H9 (cell line): Measurements from ENCODE around the gene RRBP1. TPM values are rescaled to one million over a fixed set of nuclear protein-coding genes. Genes with fewer than 3 reads are reported as not detected.

Experiments used
- DNase-seq: peaks from one replicate; pipeline ENCODE4 v3.0.0-alpha.2; 2017
- H2AFZ ChIP-seq: one replicate; pipeline ENCODE4 v1.6.1; 2013; ENCODE audit warnings: mild to moderate bottlenecking, low read length, control low read depth, moderate library complexity
- H2AK5ac ChIP-seq: 2 replicates; pipeline ENCODE4 v1.6.1; 2013; ENCODE audit warnings: low read length, control low read depth, mixed read lengths; ENCODE audit not compliant: insufficient read length
- H2BK120ac ChIP-seq: one replicate; pipeline ENCODE4 v1.6.1; 2013; ENCODE audit warnings: low read depth, mild to moderate bottlenecking, low read length, control low read depth, inconsistent platforms; ENCODE audit not compliant: poor library complexity, severe bottlenecking
- H2BK12ac ChIP-seq: 2 replicates; pipeline ENCODE4 v1.6.1; 2013; ENCODE audit warnings: low read length, control low read depth, mixed read lengths, low read depth; ENCODE audit not compliant: insufficient read length
- H2BK15ac ChIP-seq: 2 replicates; pipeline ENCODE4 v1.6.1; 2013; ENCODE audit warnings: low read depth, low read length, control low read depth
- H2BK20ac ChIP-seq: one replicate; pipeline ENCODE4 v1.6.1; 2013; ENCODE audit warnings: low read depth, mild to moderate bottlenecking, low read length, control low read depth, inconsistent platforms; ENCODE audit not compliant: poor library complexity, severe bottlenecking
- H2BK5ac ChIP-seq: 2 replicates; pipeline ENCODE4 v1.6.1; 2013; ENCODE audit warnings: low read length, control low read depth, mixed read lengths; ENCODE audit not compliant: insufficient read length
- H3K14ac ChIP-seq: 2 replicates; pipeline ENCODE4 v1.6.1; 2013; ENCODE audit warnings: low read length, control low read depth; ENCODE audit not compliant: insufficient read depth
- H3K18ac ChIP-seq: 2 replicates; pipeline ENCODE4 v1.6.1; 2013; ENCODE audit warnings: low read depth, mild to moderate bottlenecking, mixed read lengths, low read length, control low read depth; ENCODE audit not compliant: insufficient read length
- H3K23ac ChIP-seq: 2 replicates; pipeline ENCODE4 v1.6.1; 2013; ENCODE audit warnings: low read length, control low read depth, mixed read lengths, low read depth; ENCODE audit not compliant: insufficient read length
- H3K23me2 ChIP-seq: 2 replicates; pipeline ENCODE4 v1.6.1; 2013; ENCODE audit warnings: low read depth, mild to moderate bottlenecking, mixed read lengths, low read length, control low read depth; ENCODE audit not compliant: insufficient read length, poor library complexity, severe bottlenecking
- H3K27ac ChIP-seq: 2 replicates; pipeline ENCODE4 v1.5.1; 2013; ENCODE audit warnings: low read length, control low read depth, mixed read lengths, low read depth; ENCODE audit not compliant: insufficient read length
- H3K27me3 ChIP-seq: 2 replicates; pipeline ENCODE4 v1.6.1; 2013; ENCODE audit warnings: low read length, control low read depth, inconsistent platforms; ENCODE audit not compliant: insufficient read depth
- H3K4ac ChIP-seq: 2 replicates; pipeline ENCODE4 v1.6.1; 2013; ENCODE audit warnings: low read depth, mild to moderate bottlenecking, control low read depth, inconsistent platforms, low read length, moderate library complexity
- H3K4me1 ChIP-seq: 2 replicates; pipeline ENCODE4 v1.6.1; 2013; ENCODE audit warnings: low read length, control low read depth, inconsistent platforms; ENCODE audit not compliant: insufficient read depth
- H3K4me2 ChIP-seq: 2 replicates; pipeline ENCODE4 v1.6.1; 2013; ENCODE audit warnings: low read length, control low read depth, mixed read lengths; ENCODE audit not compliant: insufficient read length, insufficient read depth
- H3K56ac ChIP-seq: 2 replicates; pipeline ENCODE4 v1.6.1; 2013; ENCODE audit warnings: low read depth, mild to moderate bottlenecking, mixed read lengths, low read length, control low read depth; ENCODE audit not compliant: insufficient read length
- H3K79me1 ChIP-seq: 2 replicates; pipeline ENCODE4 v1.6.1; 2013; ENCODE audit warnings: low read depth, mild to moderate bottlenecking, moderate library complexity, low read length, control low read depth, inconsistent platforms; ENCODE audit not compliant: insufficient read depth, poor library complexity, severe bottlenecking
- H3K79me2 ChIP-seq: 2 replicates; pipeline ENCODE4 v1.6.1; 2013; ENCODE audit warnings: low read length, control low read depth, inconsistent platforms; ENCODE audit not compliant: insufficient read depth
- H3K9ac ChIP-seq: 2 replicates; pipeline ENCODE4 v1.6.1; 2013; ENCODE audit warnings: low read length, control low read depth, mixed read lengths; ENCODE audit not compliant: insufficient read length; ENCODE audit errors: extremely low read depth
- H3K9me3 ChIP-seq: one replicate; pipeline ENCODE4 v1.6.1; 2013; ENCODE audit warnings: low read depth, low read length, inconsistent platforms; ENCODE audit not compliant: control insufficient read depth
- H3T11ph ChIP-seq: one replicate; pipeline ENCODE4 v1.6.1; 2013; ENCODE audit warnings: mild to moderate bottlenecking, low read length, control low read depth, inconsistent platforms
- H4K20me1 ChIP-seq: one replicate; pipeline ENCODE4 v1.6.1; 2013; ENCODE audit not compliant: control insufficient read depth, insufficient read length, insufficient read depth
- H4K5ac ChIP-seq: 2 replicates; pipeline ENCODE4 v1.6.1; 2013; ENCODE audit warnings: low read depth, mild to moderate bottlenecking, mixed read lengths, low read length, control low read depth; ENCODE audit not compliant: insufficient read length
- H4K8ac ChIP-seq: replicated peaks from 2 replicates; pipeline ENCODE4 v1.6.1; 2013; ENCODE audit warnings: low read length, control low read depth, mixed read lengths, low read depth; ENCODE audit not compliant: insufficient read length
- H4K91ac ChIP-seq: 2 replicates; pipeline ENCODE4 v1.6.1; 2013; ENCODE audit warnings: low read depth, mild to moderate bottlenecking, moderate library complexity, mixed read lengths, low read length, control low read depth; ENCODE audit not compliant: insufficient read length
- H3K27ac Mint-ChIP-seq, 3 experiments: 2 replicates in 2 of 3; 3 replicates in 1 of 3; pipeline ENCODE4 v1.8.0; 2020 to 2021; ENCODE audit warnings: mixed read lengths in 3 of 3, mild to moderate bottlenecking in 1 of 3, moderate library complexity in 1 of 3
- H3K27me3 Mint-ChIP-seq: 2 replicates; pipeline ENCODE4 v1.8.0; 2021; ENCODE audit warnings: low read depth, mild to moderate bottlenecking, moderate library complexity, mixed read lengths
- H3K36me3 Mint-ChIP-seq, 3 experiments: 2 replicates in 2 of 3; 3 replicates in 1 of 3; pipeline ENCODE4 v1.8.0; 2020 to 2021; ENCODE audit warnings: low read depth in 3 of 3, mixed read lengths in 3 of 3; ENCODE audit not compliant: insufficient read depth in 1 of 3
- H3K4me1 Mint-ChIP-seq, 2 experiments: 2 replicates each; pipeline ENCODE4 v1.8.0; 2020; ENCODE audit warnings: mixed read lengths in 2 of 2
- H3K4me3 Mint-ChIP-seq, 2 experiments: 2 replicates in 1 of 2; 3 replicates in 1 of 2; pipeline ENCODE4 v1.8.0; 2020 to 2021; ENCODE audit warnings: mild to moderate bottlenecking in 2 of 2, mixed read lengths in 2 of 2, moderate library complexity in 1 of 2
- H3K9me3 Mint-ChIP-seq, 2 experiments: 2 replicates in 1 of 2; 3 replicates in 1 of 2; pipeline ENCODE4 v1.8.0; 2020; ENCODE audit warnings: mild to moderate bottlenecking in 2 of 2, mixed read lengths in 2 of 2, moderate library complexity in 1 of 2
- WGBS: extraction: QIAGEN DNeasy Blood & Tissue Kit; methylation state at CpG from one replicate; pipeline ENCODE4 v1.1.7; 2013; ENCODE audit warnings: missing lambda C conversion rate, low lambda C conversion rate, mixed read lengths; ENCODE audit not compliant: insufficient read length; ENCODE audit errors: extremely low coverage; 5-methylcytosine and 5-hydroxymethylcytosine counted together
- total RNA-seq: library from RNA; stranded (reverse); gene quantifications from 2 replicates; pipeline ENCODE4 v1.2.1, GENCODE V29; 2021
- TF ChIP-seq, protein P1 (sequence below): fragments of 200-600 bp; sonication (generic); conservative IDR thresholded peaks from 3 replicates; pipeline ENCODE4 v1.8.0; 2021; ENCODE audit warnings: antibody characterized with exemption, mild to moderate bottlenecking

RRBP1 gene
- total RNA-seq, 1 experiment from 2014 or later = 97.8 TPM

DNA sequence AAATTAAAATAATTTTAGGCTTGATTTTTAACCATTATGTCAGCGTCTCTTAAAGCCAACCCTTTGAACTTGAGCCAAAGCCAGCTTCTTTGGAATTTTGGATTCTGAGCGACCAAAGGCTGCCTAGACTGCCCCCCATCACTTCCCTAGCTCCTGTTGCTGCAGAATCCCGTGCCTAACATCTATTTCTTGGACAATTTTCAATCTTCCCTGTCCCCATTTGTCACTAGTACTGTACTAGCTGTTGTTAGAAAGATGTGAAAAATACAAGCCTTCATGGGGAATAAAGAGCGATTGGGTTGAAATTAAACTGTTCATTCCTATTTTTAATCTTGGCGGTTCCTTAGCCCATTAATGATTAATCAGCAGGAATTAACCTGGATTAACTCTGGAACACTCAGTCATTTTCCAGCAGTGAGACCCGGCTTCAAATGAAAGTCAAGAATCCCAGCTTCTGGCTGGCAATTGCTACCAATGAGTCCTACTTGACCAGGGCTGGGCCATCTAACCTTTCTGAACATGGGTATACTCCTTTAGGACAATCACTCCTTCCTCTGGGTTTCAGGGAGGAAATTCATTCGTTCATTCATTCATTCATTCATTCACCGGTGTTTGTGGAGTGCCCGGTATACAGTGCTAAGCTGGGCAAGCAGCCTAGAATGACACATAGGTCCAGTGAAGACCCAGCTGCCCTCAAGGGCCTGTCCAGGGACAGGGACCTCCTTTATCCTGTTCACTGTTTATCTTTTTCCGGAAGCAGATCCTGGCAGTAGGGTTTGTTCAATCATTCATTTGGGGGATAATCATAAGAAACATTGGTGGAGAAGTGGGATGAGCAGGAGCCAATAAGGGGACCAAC, 1.4 kb upstream of the RRBP1 start:
- peaks cover 10 to 13% (median 12%) of the 10 kb centered on the region in 3 experiments for H3K36me3 Mint-ChIP-seq
- no CpG with 5 or more reads among the region's 10 CpGs for WGBS
- Histone ChIP-seq H2AFZ (no peak overlapping the region), H3K4me2 (peak overlapping the region; percentile 49), H3K18ac (no peak overlapping the region), H3K79me2 (peaks cover 10% of the 10 kb centered on the region), H4K5ac (no peak overlapping the region), H2AK5ac (no peak overlapping the region), H4K8ac (no peak overlapping the region), H2BK15ac (no peak overlapping the region), H3K9me3 (no peaks in the 10 kb centered on the region), H4K20me1 (no peaks in the 10 kb centered on the region), H3K23ac (no peak overlapping the region), H4K91ac (no peak overlapping the region), H3K4ac (no peak overlapping the region), H3K27ac (no peak overlapping the region), H3K56ac (no peak overlapping the region), H3K27me3 (no peaks in the 10 kb centered on the region), H3K14ac (no peak overlapping the region), H3T11ph (no peak overlapping the region), H3K9ac (no peak overlapping the region), H2BK20ac (no peak overlapping the region), H2BK5ac (no peak overlapping the region), H3K79me1 (peaks cover 3% of the 10 kb centered on the region), H2BK120ac (no peak overlapping the region), H3K4me1 (peaks cover 6% of the 10 kb centered on the region; the same call in 1 of the 2 replicates), H3K23me2 (peaks cover 9% of the 10 kb centered on the region), H2BK12ac (no peak overlapping the region)
- no peak for DNase-seq
- peaks cover 23 to 33% of the 10 kb centered on the region in 2 experiments for H3K4me1 Mint-ChIP-seq
- peak overlapping the region in 1 of 3 experiments; percentile 26; a peak in 1 of 7 replicates for H3K27ac Mint-ChIP-seq
- TF ChIP-seq, protein P1, sequence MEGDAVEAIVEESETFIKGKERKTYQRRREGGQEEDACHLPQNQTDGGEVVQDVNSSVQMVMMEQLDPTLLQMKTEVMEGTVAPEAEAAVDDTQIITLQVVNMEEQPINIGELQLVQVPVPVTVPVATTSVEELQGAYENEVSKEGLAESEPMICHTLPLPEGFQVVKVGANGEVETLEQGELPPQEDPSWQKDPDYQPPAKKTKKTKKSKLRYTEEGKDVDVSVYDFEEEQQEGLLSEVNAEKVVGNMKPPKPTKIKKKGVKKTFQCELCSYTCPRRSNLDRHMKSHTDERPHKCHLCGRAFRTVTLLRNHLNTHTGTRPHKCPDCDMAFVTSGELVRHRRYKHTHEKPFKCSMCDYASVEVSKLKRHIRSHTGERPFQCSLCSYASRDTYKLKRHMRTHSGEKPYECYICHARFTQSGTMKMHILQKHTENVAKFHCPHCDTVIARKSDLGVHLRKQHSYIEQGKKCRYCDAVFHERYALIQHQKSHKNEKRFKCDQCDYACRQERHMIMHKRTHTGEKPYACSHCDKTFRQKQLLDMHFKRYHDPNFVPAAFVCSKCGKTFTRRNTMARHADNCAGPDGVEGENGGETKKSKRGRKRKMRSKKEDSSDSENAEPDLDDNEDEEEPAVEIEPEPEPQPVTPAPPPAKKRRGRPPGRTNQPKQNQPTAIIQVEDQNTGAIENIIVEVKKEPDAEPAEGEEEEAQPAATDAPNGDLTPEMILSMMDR = no peak
- peaks cover 32% of the 10 kb centered on the region for H3K27me3 Mint-ChIP-seq
- H3K4me3 Mint-ChIP-seq = peak overlapping the region; percentile 75 to 81
- peaks cover 7 to 15% of the 10 kb centered on the region in 2 experiments; a peak in 3 of 5 replicates for H3K9me3 Mint-ChIP-seq
